GM21786 (cell line): ENCODE measurements around the gene ARCN1.

Source experiments
- ATAC-seq: cut with Tn5 transposase; IDR thresholded peaks from one replicate; pipeline ENCODE4 v1.9.1; 2021; ENCODE audit not compliant: unreplicated experiment

The ARCN1 gene

GRCh38 chr11:118572061-118572980, at the start of gene ARCN1:
TSS of gene ARCN1 (plus strand) at chr11:118572409. CDS start at chr11:118572548, 139 bp downstream.
- peak; percentile 73 for ATAC-seq

- ATAC-seq = no peak
Observed at GRCh38 chr11:118522571-118523072, 49.6 kb upstream of the ARCN1 start.

GRCh38 chr11:118524356-118524755, 47.9 kb upstream of the ARCN1 start:
- ATAC-seq = no peak

- ATAC-seq = no peak
Observed at GRCh38 chr11:118524757-118525470, 47.3 kb upstream of the ARCN1 start.

- no peak for ATAC-seq
Observed at GRCh38 chr11:118526688-118527087, 45.5 kb upstream of the ARCN1 start.

- ATAC-seq = no peak
Observed at GRCh38 chr11:118527109-118527508, 45.1 kb upstream of the ARCN1 start, which contains the start of gene TTC36. TSS of gene TTC36 (plus strand) at chr11:118527474. CDS start at chr11:118527495, 21 bp downstream.

- ATAC-seq = no peak
Observed at GRCh38 chr11:118528511-118528910, 43.7 kb upstream of the ARCN1 start.

GRCh38 chr11:118529584-118530175, 42.5 kb upstream of the ARCN1 start:
- ATAC-seq = no peak

GRCh38 chr11:118530180-118530682, 42.0 kb upstream of the ARCN1 start:
- ATAC-seq = no peak

- ATAC-seq = no peak
Observed at GRCh38 chr11:118530683-118531596, 41.3 kb upstream of the ARCN1 start, which contains the start of gene TMEM25. TSS of gene TMEM25 (plus strand) at chr11:118531192. CDS start at chr11:118531802, 610 bp downstream.

GRCh38 chr11:118531597-118532084, 40.6 kb upstream of the ARCN1 start:
- ATAC-seq = no peak

GRCh38 chr11:118532091-118532490, 40.1 kb upstream of the ARCN1 start:
- no peak for ATAC-seq

GRCh38 chr11:118532852-118533768, 39.1 kb upstream of the ARCN1 start:
- no peak for ATAC-seq

GRCh38 chr11:118533769-118534729, 38.2 kb upstream of the ARCN1 start:
- no peak for ATAC-seq

GRCh38 chr11:118535261-118535660, 36.9 kb upstream of the ARCN1 start:
- ATAC-seq = no peak

- no peak for ATAC-seq
Observed at GRCh38 chr11:118536726-118537125, 35.5 kb upstream of the ARCN1 start.

- ATAC-seq = no peak
Observed at GRCh38 chr11:118537409-118537980, 34.7 kb upstream of the ARCN1 start.
